HEK293 (cell line): ENCODE data around the gene CAV1.
A peak's percentile ranks its signal among the peaks of the same experiment; 100 is the strongest.

ENCODE experiments used
- BCL11B ChIP-seq: fragments of 450-650 bp; formaldehyde crosslinking; IDR thresholded peaks from 2 replicates; pipeline ENCODE4 v1.5.1; 2016; ENCODE audit warnings: low read depth, missing biosample characterization, missing genetic modification characterization
- BCL6B ChIP-seq: fragments of 450-650 bp; formaldehyde crosslinking; IDR thresholded peaks from 2 replicates; pipeline ENCODE4 v1.5.1; 2017; ENCODE audit warnings: missing biosample characterization, missing genetic modification characterization
- EGR2 ChIP-seq: fragments of 450-650 bp; formaldehyde crosslinking; IDR thresholded peaks from 2 replicates; pipeline ENCODE4 v1.5.1; 2016; ENCODE audit warnings: low read depth, missing biosample characterization, missing genetic modification characterization
- ELK4 ChIP-seq: IDR thresholded peaks from 2 replicates; pipeline ENCODE4 v1.6.1; 2011; ENCODE audit warnings: mild to moderate bottlenecking, low read depth, low read length, borderline replicate concordance
- FEZF1 ChIP-seq: fragments of 450-650 bp; formaldehyde crosslinking; IDR thresholded peaks from 2 replicates; pipeline ENCODE4 v1.5.1; 2016; ENCODE audit warnings: missing biosample characterization, missing genetic modification characterization
- GFI1B ChIP-seq: fragments of 450-650 bp; formaldehyde crosslinking; IDR thresholded peaks from 2 replicates; pipeline ENCODE4 v1.5.1; 2016; ENCODE audit warnings: missing biosample characterization, missing genetic modification characterization
- GLI2 ChIP-seq: fragments of 450-650 bp; formaldehyde crosslinking; IDR thresholded peaks from 2 replicates; pipeline ENCODE4; 2017; ENCODE audit warnings: missing biosample characterization, missing genetic modification characterization, low read depth, borderline replicate concordance
- GLI4 ChIP-seq: fragments of 450-650 bp; formaldehyde crosslinking; IDR thresholded peaks from 2 replicates; pipeline ENCODE4 v1.5.1; 2016; ENCODE audit warnings: missing biosample characterization, missing genetic modification characterization
- GLIS1 ChIP-seq: fragments of 450-650 bp; formaldehyde crosslinking; IDR thresholded peaks from 2 replicates; pipeline ENCODE4 v1.5.1; 2016; ENCODE audit warnings: missing biosample characterization, missing genetic modification characterization
- HOXA7 ChIP-seq: sonication (generic); formaldehyde crosslinking; IDR thresholded peaks from 2 replicates; pipeline ENCODE4 v1.8.1; 2022; ENCODE audit warnings: missing genetic modification reagents, borderline replicate concordance
- OSR2 ChIP-seq: fragments of 450-650 bp; formaldehyde crosslinking; IDR thresholded peaks from 2 replicates; pipeline ENCODE4 v1.5.1; 2016; ENCODE audit warnings: missing biosample characterization, missing genetic modification characterization
- REPIN1 ChIP-seq: fragments of 450-650 bp; formaldehyde crosslinking; IDR thresholded peaks from 2 replicates; pipeline ENCODE4 v1.5.1; 2017; ENCODE audit warnings: missing biosample characterization, missing genetic modification characterization, low read depth
- SETDB1 ChIP-seq: IDR thresholded peaks from one replicate; pipeline ENCODE4 v1.6.1; 2017; ENCODE audit warnings: mild to moderate bottlenecking, low read length, moderate library complexity, mixed read lengths; ENCODE audit not compliant: insufficient read length
- TCF7L2 ChIP-seq: IDR thresholded peaks from 2 replicates; pipeline ENCODE4 v1.6.1; 2011; ENCODE audit warnings: low read depth, mild to moderate bottlenecking, inconsistent platforms, low read length, moderate library complexity, borderline replicate concordance
- YY1 ChIP-seq: fragments of 450-650 bp; formaldehyde crosslinking; IDR thresholded peaks from 2 replicates; pipeline ENCODE4 v1.5.1; 2018; ENCODE audit warnings: missing biosample characterization, missing genetic modification characterization
- ZBTB1 ChIP-seq: fragments of 450-650 bp; formaldehyde crosslinking; IDR thresholded peaks from 2 replicates; pipeline ENCODE4 v1.5.1; 2016; ENCODE audit warnings: missing biosample characterization, missing genetic modification characterization
- ZBTB10 ChIP-seq: fragments of 450-650 bp; formaldehyde crosslinking; IDR thresholded peaks from 2 replicates; pipeline ENCODE4 v1.5.1; 2016; ENCODE audit warnings: missing biosample characterization, missing genetic modification characterization
- ZBTB20 ChIP-seq: fragments of 450-650 bp; formaldehyde crosslinking; IDR thresholded peaks from 2 replicates; pipeline ENCODE4 v1.5.1; 2016; ENCODE audit warnings: missing biosample characterization, missing genetic modification characterization
- ZBTB8A ChIP-seq: fragments of 450-650 bp; formaldehyde crosslinking; IDR thresholded peaks from 2 replicates; pipeline ENCODE4 v1.5.1; 2016; ENCODE audit warnings: missing biosample characterization, missing genetic modification characterization
- ZEB2 ChIP-seq: fragments of 450-650 bp; formaldehyde crosslinking; IDR thresholded peaks from 2 replicates; pipeline ENCODE4 v1.5.1; 2016; ENCODE audit warnings: missing biosample characterization, missing genetic modification characterization
- ZFP37 ChIP-seq: fragments of 450-650 bp; formaldehyde crosslinking; IDR thresholded peaks from 2 replicates; pipeline ENCODE4 v1.5.1; 2016; ENCODE audit warnings: missing biosample characterization, missing genetic modification characterization
- ZFP69B ChIP-seq: fragments of 450-650 bp; formaldehyde crosslinking; IDR thresholded peaks from 2 replicates; pipeline ENCODE4 v1.5.1; 2016; ENCODE audit warnings: missing biosample characterization, missing genetic modification characterization
- ZNF133 ChIP-seq: fragments of 450-650 bp; formaldehyde crosslinking; IDR thresholded peaks from 2 replicates; pipeline ENCODE4 v1.5.1; 2016; ENCODE audit warnings: missing biosample characterization, missing genetic modification characterization
- ZNF157 ChIP-seq: fragments of 450-650 bp; formaldehyde crosslinking; IDR thresholded peaks from 2 replicates; pipeline ENCODE4 v1.5.1; 2016; ENCODE audit warnings: missing biosample characterization, missing genetic modification characterization
- ZNF174 ChIP-seq: fragments of 450-650 bp; formaldehyde crosslinking; IDR thresholded peaks from 2 replicates; pipeline ENCODE4 v1.5.0; 2017; ENCODE audit warnings: missing biosample characterization, mild to moderate bottlenecking, missing genetic modification characterization
- ZNF24 ChIP-seq: fragments of 450-650 bp; formaldehyde crosslinking; IDR thresholded peaks from 2 replicates; pipeline ENCODE4 v1.5.1; 2016; ENCODE audit warnings: missing biosample characterization, missing genetic modification characterization
- ZNF248 ChIP-seq: fragments of 450-650 bp; formaldehyde crosslinking; IDR thresholded peaks from 2 replicates; pipeline ENCODE4 v1.5.1; 2017; ENCODE audit warnings: missing biosample characterization, missing genetic modification characterization
- ZNF362 ChIP-seq: fragments of 450-650 bp; formaldehyde crosslinking; IDR thresholded peaks from 2 replicates; pipeline ENCODE4 v1.5.1; 2016; ENCODE audit warnings: missing biosample characterization, missing genetic modification characterization
- ZNF654 ChIP-seq: fragments of 450-650 bp; formaldehyde crosslinking; IDR thresholded peaks from 2 replicates; pipeline ENCODE4 v1.5.1; 2016; ENCODE audit warnings: low read depth, missing biosample characterization, missing genetic modification characterization
- ZNF792 ChIP-seq: fragments of 450-650 bp; formaldehyde crosslinking; IDR thresholded peaks from 2 replicates; pipeline ENCODE4 v1.5.1; 2016; ENCODE audit warnings: missing biosample characterization, missing genetic modification characterization
- ZSCAN23 ChIP-seq: fragments of 450-650 bp; formaldehyde crosslinking; IDR thresholded peaks from 2 replicates; pipeline ENCODE4 v1.5.1; 2016; ENCODE audit warnings: missing biosample characterization, missing genetic modification characterization
- TF ChIP-seq, protein P1 (sequence below): fragments of 450-650 bp; formaldehyde crosslinking; IDR thresholded peaks from 2 replicates; pipeline ENCODE4 v1.5.1; 2016; ENCODE audit warnings: missing biosample characterization, missing genetic modification characterization
- TF ChIP-seq, protein P2 (sequence below): fragments of 450-650 bp; formaldehyde crosslinking; optimal IDR thresholded peaks from 2 replicates; pipeline ENCODE3; 2016; ENCODE audit warnings: missing biosample characterization, mild to moderate bottlenecking, missing genetic modification characterization

Gene CAV1

DNA sequence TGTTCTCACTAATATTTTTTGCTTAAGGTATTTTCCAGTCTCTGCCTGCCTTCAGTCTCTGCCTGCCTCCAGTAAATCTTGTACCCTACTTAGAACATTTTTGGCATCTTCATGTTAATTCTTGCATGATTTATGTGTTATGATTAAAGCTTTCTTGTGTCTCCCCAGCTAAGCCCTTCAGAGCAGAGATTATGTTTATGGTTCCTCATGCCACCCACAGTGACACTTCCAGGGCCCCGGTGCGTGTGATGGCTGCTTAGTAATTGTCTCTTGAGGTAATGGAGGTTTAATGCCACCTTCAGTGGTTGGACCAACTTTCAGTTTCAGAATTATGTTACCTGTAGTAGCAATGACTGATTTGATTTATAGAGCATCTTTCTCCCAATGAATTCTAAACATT, 76.6 kb downstream of the CAV1 start (continued):
- TF ChIP-seq ELK4 (no peak), ZBTB10 (no peak), GLIS1 (tag by site-specific recombination) (peak; percentile 93), FEZF1 (tag by site-specific recombination) (peak; percentile 57; the same call in 1 of the 2 replicates), ZNF24 (tag by site-specific recombination) (0 out of 2 replicates have a peak, but pooled peaks have one; percentile 33), ZEB2 (tag by site-specific recombination) (0 out of 2 replicates have a peak, but pooled peaks have one; percentile 32), ZBTB1 (0 out of 2 replicates have a peak, but pooled peaks have one; percentile 45), ZSCAN23 (no peak), OSR2 (tag by site-specific recombination) (peak; percentile 71), YY1 (tag by site-specific recombination) (peak; percentile 55), SETDB1 (no peak), TCF7L2 (peak; percentile 58; the same call in 1 of the 2 replicates), ZNF362 (tag by site-specific recombination) (no peak), REPIN1 (no peak), ZFP69B (tag by site-specific recombination) (no peak), BCL6B (tag by site-specific recombination) (0 out of 2 replicates have a peak, but pooled peaks have one; percentile 24), ZNF157 (no peak), ZNF654 (tag by site-specific recombination) (no peak), ZBTB20 (tag by site-specific recombination) (peak; percentile 54; the same call in 1 of the 2 replicates), HOXA7 (CRISPR knock-in tag) (no peak), GLI2 (tag by site-specific recombination) (no peak), ZNF174 (no peak), ZFP37 (tag by site-specific recombination) (no peak), EGR2 (tag by site-specific recombination) (no peak), ZBTB8A (peak; percentile 58), ZNF792 (tag by site-specific recombination) (no peak), ZNF248 (tag by site-specific recombination) (no peak), BCL11B (tag by site-specific recombination) (peak; percentile 34; the same call in 1 of the 2 replicates), GFI1B (tag by site-specific recombination) (peak; percentile 84), ZNF133 (tag by site-specific recombination) (no peak), GLI4 (tag by site-specific recombination) (no peak)
- TF ChIP-seq, protein P1, sequence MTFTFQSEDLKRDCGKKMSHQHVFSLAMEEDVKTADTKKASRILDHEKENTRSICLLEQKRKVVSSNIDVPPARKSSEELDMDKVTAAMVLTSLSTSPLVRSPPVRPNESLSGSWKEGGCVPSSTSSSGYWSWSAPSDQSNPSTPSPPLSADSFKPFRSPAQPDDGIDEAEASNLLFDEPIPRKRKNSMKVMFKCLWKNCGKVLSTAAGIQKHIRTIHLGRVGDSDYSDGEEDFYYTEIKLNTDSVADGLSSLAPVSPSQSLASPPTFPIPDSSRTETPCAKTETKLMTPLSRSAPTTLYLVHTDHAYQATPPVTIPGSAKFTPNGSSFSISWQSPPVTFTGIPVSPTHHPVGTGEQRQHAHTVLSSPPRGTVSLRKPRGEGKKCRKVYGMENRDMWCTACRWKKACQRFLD: no peak
- TF ChIP-seq, protein P2, sequence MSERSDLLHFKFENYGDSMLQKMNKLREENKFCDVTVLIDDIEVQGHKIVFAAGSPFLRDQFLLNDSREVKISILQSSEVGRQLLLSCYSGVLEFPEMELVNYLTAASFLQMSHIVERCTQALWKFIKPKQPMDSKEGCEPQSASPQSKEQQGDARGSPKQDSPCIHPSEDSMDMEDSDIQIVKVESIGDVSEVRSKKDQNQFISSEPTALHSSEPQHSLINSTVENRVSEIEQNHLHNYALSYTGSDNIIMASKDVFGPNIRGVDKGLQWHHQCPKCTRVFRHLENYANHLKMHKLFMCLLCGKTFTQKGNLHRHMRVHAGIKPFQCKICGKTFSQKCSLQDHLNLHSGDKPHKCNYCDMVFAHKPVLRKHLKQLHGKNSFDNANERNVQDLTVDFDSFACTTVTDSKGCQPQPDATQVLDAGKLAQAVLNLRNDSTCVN (tag by site-specific recombination): no peak
